K562 (cell line): ENCODE data around the gene TNFRSF19. TPM values are rescaled to one million over a fixed set of nuclear protein-coding genes. Genes with fewer than 3 reads are reported as not detected.

Experiments used
- AFF1 ChIP-seq, 2 experiments: fragments of 450-650 bp; IDR thresholded peaks; 2 replicates each; pipeline ENCODE4 v1.6.1; 2018; ENCODE audit warnings: mild to moderate bottlenecking in 2 of 2, low read depth in 1 of 2; ENCODE audit not compliant: partially characterized antibody in 2 of 2
- CBFA2T2 ChIP-seq: fragments of 450-650 bp; conservative IDR thresholded peaks from 2 replicates; pipeline ENCODE4 v1.6.1; 2017; ENCODE audit warnings: mild to moderate bottlenecking
- CSDE1 ChIP-seq, 2 experiments: fragments of 450-650 bp; IDR thresholded peaks; 2 replicates each; pipeline ENCODE4 v1.6.1; 2016; ENCODE audit warnings: mild to moderate bottlenecking in 1 of 2
- ETV1 ChIP-seq: fragments of 450-650 bp; conservative IDR thresholded peaks from 2 replicates; pipeline ENCODE4 v1.6.1; 2016; ENCODE audit warnings: missing genetic modification characterization, control low read depth, low read depth, missing compliant biosample characterization
- ETV5 ChIP-seq: sonication (generic); formaldehyde crosslinking; IDR thresholded peaks from 2 replicates; pipeline ENCODE4 v1.4.0; 2020; ENCODE audit warnings: low read depth, mild to moderate bottlenecking, missing genetic modification reagents
- FOXM1 ChIP-seq, 2 experiments: fragments of 450-650 bp in 1 of 2; sonication (generic) in 1 of 2; formaldehyde crosslinking in 1 of 2; IDR thresholded peaks; 2 replicates each; pipeline versions ENCODE4 v1.6.1 to v1.9.0; 2017 to 2022; ENCODE audit warnings: low read depth in 2 of 2, mild to moderate bottlenecking in 2 of 2, missing genetic modification reagents in 1 of 2, moderate library complexity in 1 of 2
- GABPA ChIP-seq: fragments of 200-800 bp; sonication (Bioruptor generic); conservative IDR thresholded peaks from 2 replicates; pipeline ENCODE4 v1.6.1; 2016; ENCODE audit warnings: low read depth, missing genetic modification characterization, missing compliant biosample characterization
- MEF2D ChIP-seq: conservative IDR thresholded peaks from 2 replicates; pipeline ENCODE4 v1.6.1; 2016; ENCODE audit warnings: low read depth, missing genetic modification characterization, missing compliant biosample characterization
- MNT ChIP-seq, 2 experiments: fragments of 450-650 bp; conservative IDR thresholded peaks; 2 replicates each; pipeline ENCODE4 v1.6.1; 2017; ENCODE audit warnings: mild to moderate bottlenecking in 2 of 2, moderate library complexity in 2 of 2
- NR2C2 ChIP-seq, 2 experiments: fragments of 200-800 bp in 1 of 2; sonication (Bioruptor generic) in 1 of 2; sonication (generic) in 1 of 2; formaldehyde crosslinking in 1 of 2; IDR thresholded peaks; 2 replicates each; pipeline versions ENCODE4 v1.6.1 to v1.8.0; 2016 to 2022; ENCODE audit warnings: mild to moderate bottlenecking in 1 of 2, missing compliant biosample characterization in 1 of 2, missing genetic modification characterization in 1 of 2, missing genetic modification reagents in 1 of 2
- POLR2G ChIP-seq: fragments of 200-400 bp; formaldehyde crosslinking; IDR thresholded peaks from 2 replicates; pipeline ENCODE4 v1.6.1; 2017; ENCODE audit warnings: low read depth, mild to moderate bottlenecking, antibody characterized with exemption, low read length, moderate library complexity
- RAD51 ChIP-seq: fragments of 450-650 bp; IDR thresholded peaks from 2 replicates; pipeline ENCODE4 v1.7.1; 2016; ENCODE audit warnings: low read depth, mild to moderate bottlenecking, borderline replicate concordance
- RUNX1 ChIP-seq: sonication (generic); IDR thresholded peaks from 2 replicates; pipeline ENCODE4 v1.6.1; 2016; ENCODE audit warnings: antibody characterized with exemption, low read depth
- SIRT6 ChIP-seq: IDR thresholded peaks from one replicate; pipeline ENCODE4 v1.6.1; 2012; ENCODE audit warnings: low read depth, mild to moderate bottlenecking, control low read depth, inconsistent platforms, low read length, moderate library complexity
- SMC3 ChIP-seq: conservative IDR thresholded peaks from 2 replicates; pipeline ENCODE4 v1.6.1; 2011; ENCODE audit warnings: low read depth, low read length, improper control_type of control experiment; ENCODE audit not compliant: insufficient read depth
- SNAPC5 ChIP-seq: fragments of 250-450 bp; sonication (Bioruptor Pico); IDR thresholded peaks from 2 replicates; pipeline ENCODE4 v1.8.0; 2021; ENCODE audit warnings: moderate library complexity, mild to moderate bottlenecking, inconsistent platforms
- SNRNP70 ChIP-seq: fragments of 200-400 bp; formaldehyde crosslinking; optimal IDR thresholded peaks from 2 replicates; pipeline ENCODE3; 2017; ENCODE audit warnings: low read depth, low read length
- WHSC1 ChIP-seq: IDR thresholded peaks from one replicate; pipeline ENCODE4 v1.6.1; 2012; ENCODE audit warnings: low read length, control low read depth, inconsistent platforms
- polyA plus RNA-seq, 8 experiments: library from polyadenylated mRNA; depleted of rRNA in 4 of 8; stranded (reverse) in 5 of 8; unstranded in 3 of 8; fragments of >200 nt; fragmentation: Nextera tagmentation in 2 of 8; fragmentation: Illumina TruSeq in 1 of 8; extraction: Ambion mirVana in 2 of 8; extraction: Trizol in 1 of 8; gene quantifications; 2 replicates each; pipeline versions ENCODE4 v1.2.1 to v1.2.3, GENCODE V29; 2011 to 2014; ENCODE audit warnings: inconsistent platforms in 1 of 8, missing spikeins in 1 of 8
- total RNA-seq, 7 experiments: library from RNA; depleted of rRNA in 6 of 7; stranded (reverse); fragments of >200 nt in 6 of 7; fragmentation: Illumina TruSeq in 2 of 7; extraction: Trizol in 2 of 7; gene quantifications; 2 replicates each; pipeline versions ENCODE4 v1.2.1 to v1.2.3, GENCODE V29; 2011 to 2021; ENCODE audit warnings: low replicate concordance in 1 of 7
- TF ChIP-seq, protein P1 (sequence below), 2 experiments: IDR thresholded peaks; 2 replicates each; pipeline ENCODE4 v1.6.1; 2011; ENCODE audit warnings: borderline replicate concordance in 1 of 2, control low read depth in 1 of 2, low read depth in 1 of 2, low read length in 1 of 2, mild to moderate bottlenecking in 1 of 2, mixed read lengths in 1 of 2, moderate library complexity in 1 of 2; ENCODE audit not compliant: insufficient read depth in 1 of 2, insufficient read length in 1 of 2, poor library complexity in 1 of 2, severe bottlenecking in 1 of 2; ENCODE audit errors: extremely low read depth in 1 of 2

TNFRSF19 gene
- total and polyA plus RNA-seq, 9 of the 15 experiments (the other 6 are each of a cell fraction or from before 2014, with no cell fraction given): 0.01 to 0.07 TPM; not detected in 7

- no peak for TF ChIP-seq AFF1 (IDR thresholded peaks at IDR 0.05; ENCODE audit: low read depth in 1 of 2, partially characterized antibody in 2 of 2)
- 0 out of 2 replicates have a peak, but pooled peaks have one; percentile 11 for TF ChIP-seq POLR2G
- TF ChIP-seq SNRNP70: no peak
- TF ChIP-seq WHSC1: no peak
- no peak for TF ChIP-seq SIRT6
- no peak for TF ChIP-seq ETV5
- TF ChIP-seq ETV1 (tag): 0 out of 2 replicates have a peak, but pooled peaks have one; percentile 17
- no peak for TF ChIP-seq MNT (conservative IDR thresholded peaks at IDR 0.05)
- TF ChIP-seq SMC3: 0 out of 2 replicates have a peak, but pooled peaks have one; percentile 9
- no peak for TF ChIP-seq RAD51
- no peak for TF ChIP-seq MEF2D (tag)
- TF ChIP-seq SNAPC5 (CRISPR knock-in tag): no peak
- no peak for TF ChIP-seq CSDE1 (IDR thresholded peaks at IDR 0.05)
- no peak for TF ChIP-seq RUNX1
- TF ChIP-seq, protein P1, sequence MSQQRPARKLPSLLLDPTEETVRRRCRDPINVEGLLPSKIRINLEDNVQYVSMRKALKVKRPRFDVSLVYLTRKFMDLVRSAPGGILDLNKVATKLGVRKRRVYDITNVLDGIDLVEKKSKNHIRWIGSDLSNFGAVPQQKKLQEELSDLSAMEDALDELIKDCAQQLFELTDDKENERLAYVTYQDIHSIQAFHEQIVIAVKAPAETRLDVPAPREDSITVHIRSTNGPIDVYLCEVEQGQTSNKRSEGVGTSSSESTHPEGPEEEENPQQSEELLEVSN (IDR thresholded peaks at IDR 0.05; ENCODE audit: borderline replicate concordance in 1 of 2, extremely low read depth in 1 of 2, insufficient read depth in 1 of 2, insufficient read length in 1 of 2, low read depth in 1 of 2, low read length in 1 of 2, poor library complexity in 1 of 2, severe bottlenecking in 1 of 2): peak; percentile 31 to 68
- no peak for TF ChIP-seq CBFA2T2
- no peak for TF ChIP-seq NR2C2 (CRISPR knock-in tag; IDR thresholded peaks at IDR 0.05)
- no peak for TF ChIP-seq NR2C2 (tag; IDR thresholded peaks at IDR 0.05)
- TF ChIP-seq FOXM1 (IDR thresholded peaks at IDR 0.05; ENCODE audit: low read depth): no peak
- no peak for TF ChIP-seq FOXM1 (CRISPR knock-in tag; IDR thresholded peaks at IDR 0.05; ENCODE audit: low read depth)
- TF ChIP-seq GABPA (tag): 0 out of 2 replicates have a peak, but pooled peaks have one; percentile 24
Measured at GRCh38 chr13:23578411-23579071, 8.3 kb downstream of the TNFRSF19 start (continued).
